HG02623 (cell line): ENCODE results near the gene PSMD6.

Experiments used
- ATAC-seq: cut with Tn5 transposase; IDR thresholded peaks from one replicate; pipeline ENCODE4 v1.9.1; 2021; ENCODE audit warnings: moderate library complexity; ENCODE audit not compliant: unreplicated experiment

PSMD6 gene

GRCh38 chr3:64011685-64012084 lies 11.6 kb downstream of the PSMD6 start:
- ATAC-seq = no peak

- ATAC-seq = no peak
Observed at GRCh38 chr3:64010199-64010598, 13.1 kb downstream of the PSMD6 start.

DNA sequence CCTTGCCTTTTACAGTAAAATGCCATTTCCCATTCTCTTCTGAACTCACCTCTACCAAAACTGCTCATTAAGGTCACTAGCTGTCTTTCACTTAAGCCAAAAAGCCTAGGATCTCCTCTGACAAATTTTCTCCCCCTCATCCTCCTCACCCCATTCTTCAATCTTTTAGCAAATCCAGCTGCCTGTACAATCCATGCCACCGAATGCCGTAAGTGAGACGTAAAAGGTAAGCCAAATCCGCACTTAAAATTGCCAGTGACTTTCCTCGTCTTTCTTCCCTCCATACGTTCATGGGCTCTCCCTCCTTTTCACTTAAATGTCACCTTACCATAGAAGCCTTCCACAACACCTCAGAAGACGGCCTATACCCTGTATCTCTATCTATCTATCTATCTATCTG lies 13.8 kb downstream of the PSMD6 start:
- no peak for ATAC-seq

DNA sequence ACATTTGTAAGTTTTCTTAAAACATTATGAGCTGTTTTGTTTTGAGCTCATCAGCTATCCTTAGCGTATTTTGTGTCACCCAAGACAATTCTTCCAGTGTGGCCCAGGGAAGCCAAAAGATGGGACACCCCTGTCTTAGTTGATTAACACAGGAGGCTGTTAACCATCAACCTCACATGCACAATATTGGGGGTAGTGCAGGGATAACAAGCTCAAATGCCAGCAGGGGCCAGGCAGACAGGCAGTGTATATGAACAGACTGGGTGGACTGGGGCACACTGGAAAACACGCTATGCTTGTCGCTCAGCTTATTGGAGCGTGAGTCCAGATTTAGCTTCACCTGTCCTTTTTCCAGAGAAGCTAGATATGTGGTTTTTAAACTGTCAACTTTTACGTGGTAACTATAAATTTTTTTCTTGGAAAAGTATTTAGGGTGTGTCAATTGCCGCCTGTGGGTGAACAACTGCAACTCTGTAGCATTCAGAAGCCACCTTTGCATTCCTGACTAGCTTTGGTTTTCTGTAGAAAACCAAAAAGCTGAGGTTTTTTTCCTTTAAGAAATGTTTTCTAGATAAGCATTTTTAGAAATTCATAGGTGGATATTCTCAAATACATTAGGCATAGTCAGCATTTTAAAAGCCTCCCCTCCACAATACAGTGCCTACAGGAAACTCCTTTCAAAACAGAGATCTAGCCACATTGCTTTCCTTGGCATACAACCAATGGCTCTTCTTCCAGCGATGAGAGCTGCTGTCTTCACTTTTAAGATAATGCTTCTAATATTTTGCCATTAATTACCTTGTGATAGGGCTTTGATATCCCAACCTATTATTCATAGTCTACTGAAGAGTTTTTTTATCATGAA lies 14.6 kb downstream of the PSMD6 start:
- no peak for ATAC-seq

DNA sequence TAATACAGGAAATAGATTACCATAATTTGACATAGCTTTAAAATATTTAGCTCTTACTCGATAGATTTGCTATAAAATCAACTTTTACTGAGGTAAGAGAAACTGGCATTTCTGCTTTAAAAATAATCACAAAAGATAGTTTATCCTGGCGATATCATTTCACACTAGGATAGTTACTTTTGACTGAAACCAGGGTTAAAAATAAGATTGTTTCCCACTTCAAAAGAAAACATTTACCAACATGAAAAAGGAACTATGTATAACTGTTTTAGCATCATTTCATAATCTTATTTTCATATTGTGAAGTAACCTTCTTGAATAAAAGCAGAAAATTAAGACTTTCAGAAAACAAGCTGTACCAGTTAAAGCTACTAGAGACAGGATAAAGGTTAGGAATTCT lies 15.3 kb downstream of the PSMD6 start:
- no peak for ATAC-seq

DNA sequence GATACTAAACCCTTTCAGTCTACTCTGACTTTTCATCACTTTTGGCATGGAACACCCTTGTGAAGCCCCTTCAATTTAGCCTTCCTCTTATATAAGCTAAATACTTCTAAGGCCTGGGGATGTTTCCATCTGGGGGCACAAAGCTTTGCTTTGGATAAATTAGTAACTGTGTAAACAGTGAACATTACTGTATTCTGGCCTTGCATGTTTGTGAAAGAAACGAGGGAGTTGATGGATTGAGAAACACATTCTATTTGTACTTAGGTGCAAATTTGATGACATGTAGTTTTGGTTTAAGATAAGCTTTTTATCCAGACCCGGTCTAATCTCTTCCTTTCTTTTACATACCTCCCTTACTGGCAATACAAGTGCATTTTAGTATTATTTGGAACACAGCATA lies 19.7 kb downstream of the PSMD6 start:
- ATAC-seq = no peak

DNA sequence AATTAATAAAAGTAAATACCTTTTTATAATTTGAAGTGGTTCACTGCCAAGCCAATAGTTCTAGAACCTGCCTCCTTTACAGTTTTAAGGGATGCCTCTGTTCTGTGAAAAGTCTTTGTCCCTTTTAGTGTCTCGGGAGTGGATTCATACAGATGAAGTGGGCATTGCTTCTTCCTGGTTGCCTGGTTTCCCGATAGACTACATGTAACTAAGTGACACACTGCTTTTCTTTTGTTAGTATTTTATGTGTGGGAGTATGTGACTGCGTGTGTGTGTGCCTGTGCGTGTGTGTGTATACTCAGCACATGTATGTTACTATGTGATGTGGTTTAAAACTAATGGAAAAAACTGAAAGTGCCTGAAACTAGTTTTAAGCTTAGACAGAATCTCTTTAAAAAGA lies 21.1 kb downstream of the PSMD6 start:
- no peak for ATAC-seq

DNA sequence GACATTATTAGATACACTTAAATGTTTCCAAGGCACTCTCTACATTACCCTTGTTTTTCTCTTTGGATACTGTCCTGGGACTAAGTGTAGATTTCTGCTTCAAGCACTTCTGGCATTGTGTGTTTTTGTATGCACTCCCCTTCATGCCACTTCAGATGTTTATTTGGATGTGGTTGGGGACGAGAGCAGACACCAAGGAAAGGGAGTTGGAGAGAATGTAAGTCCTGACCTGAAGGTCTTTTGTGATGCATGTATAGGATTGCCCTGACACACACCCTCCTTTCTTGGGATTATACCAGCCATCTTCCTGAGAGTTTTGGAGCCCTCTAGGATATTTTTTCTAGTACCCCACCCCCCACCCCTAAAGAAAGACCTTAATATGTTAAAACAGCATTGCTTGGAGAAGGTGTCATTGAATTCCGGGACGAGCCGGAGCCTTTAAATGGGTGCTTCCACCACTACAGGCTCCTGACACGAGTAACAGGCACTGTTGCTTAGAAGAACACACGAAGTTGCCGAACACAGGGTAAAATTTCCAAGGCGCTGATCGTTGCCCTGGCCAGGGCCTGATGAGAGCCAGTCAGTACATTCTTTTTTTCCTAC lies 22.7 kb downstream of the PSMD6 start:
- ATAC-seq = no peak

- ATAC-seq = no peak
Observed at GRCh38 chr3:63998852-63999754, 24.2 kb downstream of the PSMD6 start.

DNA sequence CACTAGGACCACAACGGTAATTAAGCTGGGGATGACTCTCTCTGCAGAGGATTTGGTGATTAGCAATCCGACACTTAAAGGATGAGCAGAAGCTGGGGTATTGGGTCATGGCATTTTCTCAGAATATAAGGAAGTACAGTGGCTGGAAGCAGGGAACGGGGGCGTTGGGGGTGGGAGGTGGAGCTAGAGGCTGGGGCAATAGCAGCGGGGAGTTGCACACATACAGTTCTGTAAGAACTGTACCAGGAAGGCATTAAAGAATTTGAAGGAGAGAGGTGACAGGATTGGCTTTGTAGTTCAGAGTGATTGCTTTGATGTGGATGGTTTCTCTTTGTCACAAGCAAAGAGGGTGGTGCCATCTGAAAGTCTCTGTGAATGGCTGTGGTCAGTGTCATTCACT lies 28.2 kb downstream of the PSMD6 start:
- no peak for ATAC-seq

DNA sequence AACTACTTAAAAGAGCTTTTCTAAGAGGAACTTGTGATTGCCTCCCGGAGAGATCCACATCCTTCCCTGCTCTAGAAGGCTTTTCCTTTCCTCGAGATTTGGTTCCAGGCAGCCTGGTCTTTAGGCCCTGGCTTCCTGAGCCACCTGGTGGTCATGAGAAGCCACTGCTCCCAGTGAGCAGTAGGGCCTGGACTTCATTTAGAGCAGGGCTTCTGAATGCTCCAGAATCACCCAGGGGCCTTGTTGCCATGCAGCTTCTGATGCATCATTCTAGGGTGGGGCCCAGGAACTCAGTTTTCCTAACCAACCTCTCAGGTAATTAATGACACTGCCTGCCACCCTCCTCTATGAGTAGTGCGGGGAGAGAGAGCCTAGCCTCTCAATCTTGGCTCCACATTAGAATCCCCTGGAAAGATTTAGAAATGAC lies 29.6 kb downstream of the PSMD6 start:
- peak; percentile 87 for ATAC-seq

GRCh38 chr3:63992516-63993209 lies 30.6 kb downstream of the PSMD6 start:
- ATAC-seq = no peak

GRCh38 chr3:63991666-63992065 lies 31.6 kb downstream of the PSMD6 start:
- no peak for ATAC-seq

DNA sequence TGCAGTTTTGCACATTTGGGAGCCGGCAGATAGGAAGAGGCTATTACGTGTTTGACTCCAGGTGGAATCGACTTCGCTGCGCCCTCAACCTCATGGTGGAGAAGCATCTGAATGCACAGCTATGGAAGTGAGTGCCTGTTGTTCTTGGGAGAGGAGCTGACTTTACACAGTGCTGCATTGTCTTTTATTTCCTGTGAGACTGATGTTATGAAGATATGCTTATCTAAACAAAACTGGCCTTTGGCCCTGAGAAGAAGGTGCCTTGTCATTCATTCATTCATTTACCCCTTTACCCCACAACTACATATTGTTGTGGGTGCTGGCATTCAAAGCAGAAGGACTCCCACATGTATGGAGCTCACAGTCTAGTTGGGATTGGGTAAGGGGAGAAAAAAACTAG lies 32.6 kb downstream of the PSMD6 start:
- no peak for ATAC-seq

DNA sequence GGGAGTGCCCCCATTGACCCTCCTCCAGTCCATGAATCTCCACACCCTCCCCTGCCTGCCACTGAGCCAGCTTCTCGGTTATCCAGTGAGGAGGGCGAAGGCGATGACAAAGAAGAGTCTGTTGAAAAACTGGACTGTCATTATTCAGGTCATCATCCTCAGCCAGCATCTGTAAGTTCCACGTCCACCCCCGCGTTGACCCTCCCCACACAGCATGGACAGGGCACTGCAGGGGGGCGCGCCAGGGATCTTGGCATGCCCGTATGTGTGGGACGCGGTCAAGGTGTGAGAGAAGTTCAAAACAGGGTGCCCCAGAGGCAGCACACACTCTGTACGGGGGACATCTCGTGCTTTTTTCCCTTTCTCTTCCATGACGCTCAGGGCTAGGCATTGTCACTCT lies 33.1 kb downstream of the PSMD6 start:
- no peak for ATAC-seq

DNA sequence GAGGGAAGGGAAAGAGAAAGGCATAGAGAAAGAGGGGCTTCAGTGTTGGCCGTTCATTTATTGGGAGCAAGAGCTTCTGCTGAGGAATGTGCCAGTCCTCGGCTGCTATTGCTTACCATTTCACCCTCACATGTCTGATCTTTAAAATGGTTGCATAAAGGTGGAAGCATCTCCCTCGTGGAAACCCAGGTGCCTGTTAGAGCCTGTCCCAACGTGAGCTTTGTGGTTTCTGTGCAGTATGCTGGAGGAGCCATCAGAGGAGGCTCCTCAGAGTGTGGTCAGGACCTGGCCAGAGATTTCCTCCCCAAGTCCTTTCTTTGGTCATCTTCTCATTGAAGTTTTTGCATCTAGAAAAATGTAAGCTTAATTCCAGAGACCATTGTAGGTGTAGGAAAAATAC lies 34.4 kb downstream of the PSMD6 start:
- ATAC-seq = no peak

GRCh38 chr3:63986831-63987230 lies 36.5 kb downstream of the PSMD6 start:
- no peak for ATAC-seq

DNA sequence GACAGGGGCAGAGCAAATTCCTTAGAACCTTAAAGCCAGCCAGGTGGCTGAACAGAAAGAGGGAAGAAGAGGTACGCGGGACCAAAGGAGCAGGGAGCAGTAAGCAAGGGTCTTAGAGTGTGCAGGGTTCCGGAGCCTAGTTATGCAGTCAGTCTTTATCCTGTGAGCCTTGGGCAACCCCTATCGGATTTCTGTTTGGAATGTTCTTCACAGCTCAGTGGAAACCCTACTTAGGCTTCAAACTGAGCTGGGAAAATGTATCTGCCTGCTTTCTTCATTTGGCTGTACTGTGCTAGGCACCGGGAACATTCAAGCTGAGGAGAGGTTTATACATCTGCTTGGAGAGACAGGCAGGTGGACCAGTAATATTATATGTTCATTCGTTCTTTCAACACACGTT lies 37.1 kb downstream of the PSMD6 start:
- no peak for ATAC-seq

DNA sequence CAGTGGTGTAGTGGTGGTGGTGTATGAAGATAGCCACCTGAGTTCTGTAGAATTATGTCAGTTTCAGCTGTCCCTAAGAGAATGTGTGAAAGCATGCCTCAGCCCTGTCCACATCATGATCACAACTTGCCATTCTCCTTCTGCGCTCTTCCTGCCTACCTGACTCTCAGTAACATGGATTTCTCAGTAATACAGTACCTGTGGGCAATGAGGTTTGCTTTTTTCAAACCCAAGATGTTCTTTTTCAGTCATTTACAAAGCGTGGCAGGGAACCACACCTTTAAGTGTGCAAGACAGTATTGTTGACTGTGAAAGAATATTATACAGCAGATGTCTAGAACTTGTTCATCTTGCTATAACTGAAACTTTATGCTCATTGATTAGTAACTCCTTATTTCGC lies 38.9 kb downstream of the PSMD6 start:
- ATAC-seq = no peak

DNA sequence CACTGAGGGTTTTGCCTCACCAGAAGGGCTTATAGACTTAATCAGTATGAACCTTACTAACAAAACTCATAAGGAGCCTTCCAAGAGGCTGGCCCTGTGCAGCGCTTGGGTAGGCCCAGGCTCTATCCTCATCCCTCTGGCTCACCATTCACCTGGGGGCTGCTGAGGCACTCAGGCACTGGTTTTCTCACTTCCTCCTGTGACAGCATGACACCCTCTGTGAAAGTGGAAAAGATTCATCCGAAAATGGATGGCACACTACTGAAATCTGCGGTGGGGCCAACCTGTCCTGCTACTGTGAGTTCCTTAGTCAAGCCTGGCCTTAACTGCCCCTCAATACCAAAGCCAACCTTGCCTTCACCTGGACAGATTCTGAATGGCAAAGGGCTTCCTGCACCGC lies 41.3 kb downstream of the PSMD6 start:
- no peak for ATAC-seq
